SJSA1 (cell line): ENCODE measurements around the gene KDM1B. TPM values are rescaled to one million over a fixed set of nuclear protein-coding genes. Genes with fewer than 3 reads are reported as not detected.

Experiments
- DNase-seq, 2 experiments: peaks; one replicate each; pipeline ENCODE4 v3.0.0-alpha.2; 2015 to 2020; ENCODE audit warnings: low spot score in 2 of 2, low read depth in 1 of 2
- H3K27ac ChIP-seq: fragments of 250-450 bp; sonication (Bioruptor Pico); 2 replicates; pipeline ENCODE4 v1.5.1; 2020; ENCODE audit warnings: mild to moderate bottlenecking, moderate library complexity
- H3K27me3 ChIP-seq: fragments of 250-450 bp; sonication (Bioruptor Pico); replicated peaks from 2 replicates; pipeline ENCODE4 v1.5.1; 2020; ENCODE audit warnings: mild to moderate bottlenecking, moderate library complexity
- H3K36me3 ChIP-seq: fragments of 250-450 bp; sonication (Bioruptor Pico); 2 replicates; pipeline ENCODE4 v1.5.1; 2020; ENCODE audit warnings: mild to moderate bottlenecking
- H3K4me1 ChIP-seq: fragments of 250-450 bp; sonication (Bioruptor Pico); replicated peaks from 2 replicates; pipeline ENCODE4 v1.6.1; 2021; ENCODE audit warnings: mild to moderate bottlenecking
- H3K4me3 ChIP-seq: fragments of 250-450 bp; sonication (Bioruptor Pico); 2 replicates; pipeline ENCODE4 v1.5.1; 2020; ENCODE audit warnings: mild to moderate bottlenecking
- H3K9me3 ChIP-seq: fragments of 250-450 bp; sonication (Bioruptor Pico); replicated peaks from 2 replicates; pipeline ENCODE4 v1.5.1; 2020; ENCODE audit warnings: mild to moderate bottlenecking
- total RNA-seq: library from RNA; depleted of rRNA; stranded (reverse); fragments of >200 nt; shearing (Covaris generic); gene quantifications from 2 replicates; pipeline ENCODE4 v1.2.3, GENCODE V29; 2014

The KDM1B gene
- total RNA-seq, 1 experiment from 2014 or later, result 18.8 TPM

- Histone ChIP-seq H3K4me1 (no peaks in the 10 kb centered on the region), H3K36me3 (peaks cover 91% of the 10 kb centered on the region), H3K27ac (no peak overlapping the region), H3K4me3 (no peak overlapping the region), H3K9me3 (no peaks in the 10 kb centered on the region; the same call in 1 of the 2 replicates), H3K27me3 (no peaks in the 10 kb centered on the region)
- DNase-seq, result no peak
Observed at GRCh38 chr6:18235524-18235923, 80.3 kb downstream of the KDM1B start.

GRCh38 chr6:18237167-18237566 lies 81.9 kb downstream of the KDM1B start:
- DNase-seq, result no peak
- no peaks in the 10 kb centered on the region for H3K27me3 ChIP-seq
- H3K4me1 ChIP-seq, result peaks cover 11% of the 10 kb centered on the region
- no peak overlapping the region for H3K27ac ChIP-seq
- H3K9me3 ChIP-seq, result no peaks in the 10 kb centered on the region; the same call in 1 of the 2 replicates
- peaks cover 91% of the 10 kb centered on the region for H3K36me3 ChIP-seq
- no peak overlapping the region for H3K4me3 ChIP-seq

GRCh38 chr6:18240230-18240629 lies 85.0 kb downstream of the KDM1B start:
- H3K4me3 ChIP-seq, result no peak overlapping the region
- DNase-seq, result no peak
- H3K36me3 ChIP-seq, result peaks cover 93% of the 10 kb centered on the region
- H3K4me1 ChIP-seq, result peaks cover 26% of the 10 kb centered on the region
- no peaks in the 10 kb centered on the region for H3K27me3 ChIP-seq
- H3K9me3 ChIP-seq, result no peaks in the 10 kb centered on the region
- no peak overlapping the region for H3K27ac ChIP-seq

- Histone ChIP-seq H3K9me3 (no peaks in the 10 kb centered on the region), H3K36me3 (peaks cover 93% of the 10 kb centered on the region), H3K4me3 (no peak overlapping the region), H3K27ac (peak overlapping the region; percentile 50), H3K27me3 (no peaks in the 10 kb centered on the region), H3K4me1 (peaks cover 26% of the 10 kb centered on the region)
- DNase-seq, result no peak
Observed at GRCh38 chr6:18241208-18242038, 86.2 kb downstream of the KDM1B start.

GRCh38 chr6:18242062-18242851 lies 87.0 kb downstream of the KDM1B start:
- H3K27ac ChIP-seq, result peak overlapping the region; percentile 50
- peaks cover 26% of the 10 kb centered on the region for H3K4me1 ChIP-seq
- no peak overlapping the region for H3K4me3 ChIP-seq
- H3K27me3 ChIP-seq, result no peaks in the 10 kb centered on the region
- DNase-seq, result peak; percentile 44 to 75
- no peaks in the 10 kb centered on the region for H3K9me3 ChIP-seq
- peaks cover 93% of the 10 kb centered on the region for H3K36me3 ChIP-seq

GRCh38 chr6:18243302-18243893 lies 88.2 kb downstream of the KDM1B start:
- Histone ChIP-seq H3K4me1 (peaks cover 26% of the 10 kb centered on the region), H3K27ac (no peak overlapping the region), H3K27me3 (no peaks in the 10 kb centered on the region), H3K9me3 (no peaks in the 10 kb centered on the region), H3K36me3 (peaks cover 93% of the 10 kb centered on the region), H3K4me3 (no peak overlapping the region)
- DNase-seq, result no peak

- Histone ChIP-seq H3K36me3 (peaks cover 97% of the 10 kb centered on the region), H3K9me3 (no peaks in the 10 kb centered on the region), H3K27me3 (no peaks in the 10 kb centered on the region), H3K4me3 (no peak overlapping the region), H3K4me1 (peaks cover 26% of the 10 kb centered on the region), H3K27ac (no peak overlapping the region)
- no peak for DNase-seq
Observed at GRCh38 chr6:18244251-18244650, 89.0 kb downstream of the KDM1B start.

- no peak overlapping the region for H3K27ac ChIP-seq
- no peak for DNase-seq
- H3K36me3 ChIP-seq, result peaks cover 100% of the 10 kb centered on the region
- H3K4me3 ChIP-seq, result no peak overlapping the region
- peaks cover 26% of the 10 kb centered on the region for H3K4me1 ChIP-seq
- no peaks in the 10 kb centered on the region for H3K9me3 ChIP-seq
- H3K27me3 ChIP-seq, result no peaks in the 10 kb centered on the region
Observed at GRCh38 chr6:18245079-18245478, 89.9 kb downstream of the KDM1B start.

- no peaks in the 10 kb centered on the region for H3K9me3 ChIP-seq
- H3K27ac ChIP-seq, result no peak overlapping the region
- no peak overlapping the region for H3K4me3 ChIP-seq
- no peak for DNase-seq
- H3K36me3 ChIP-seq, result peaks cover 96% of the 10 kb centered on the region
- no peaks in the 10 kb centered on the region for H3K27me3 ChIP-seq
- H3K4me1 ChIP-seq, result peaks cover 26% of the 10 kb centered on the region
Observed at GRCh38 chr6:18245642-18246041, 90.4 kb downstream of the KDM1B start.

GRCh38 chr6:18246205-18246604 lies 91.0 kb downstream of the KDM1B start:
- no peak for DNase-seq
- no peaks in the 10 kb centered on the region for H3K27me3 ChIP-seq
- no peaks in the 10 kb centered on the region for H3K9me3 ChIP-seq
- H3K27ac ChIP-seq, result no peak overlapping the region
- H3K4me3 ChIP-seq, result no peak overlapping the region
- peaks cover 25% of the 10 kb centered on the region for H3K4me1 ChIP-seq
- peaks cover 96% of the 10 kb centered on the region for H3K36me3 ChIP-seq

GRCh38 chr6:18247002-18247401 lies 91.8 kb downstream of the KDM1B start:
- no peak for DNase-seq

GRCh38 chr6:18248698-18249097 lies 93.5 kb downstream of the KDM1B start:
- peaks cover 96% of the 10 kb centered on the region for H3K36me3 ChIP-seq
- no peaks in the 10 kb centered on the region for H3K9me3 ChIP-seq
- no peaks in the 10 kb centered on the region for H3K27me3 ChIP-seq
- H3K4me1 ChIP-seq, result no peaks in the 10 kb centered on the region; the same call in 1 of the 2 replicates
- no peak for DNase-seq
- H3K4me3 ChIP-seq, result no peak overlapping the region
- no peak overlapping the region for H3K27ac ChIP-seq

More at GRCh38 chr6:18247002-18247401, 91.8 kb downstream of the KDM1B start:
- H3K27me3 ChIP-seq, result no peaks in the 10 kb centered on the region
- peaks cover 96% of the 10 kb centered on the region for H3K36me3 ChIP-seq
- H3K4me3 ChIP-seq, result no peak overlapping the region
- H3K4me1 ChIP-seq, result peaks cover 17% of the 10 kb centered on the region
- no peak overlapping the region for H3K27ac ChIP-seq
- H3K9me3 ChIP-seq, result no peaks in the 10 kb centered on the region

- no peak overlapping the region for H3K4me3 ChIP-seq
- DNase-seq, result no peak
- H3K9me3 ChIP-seq, result no peaks in the 10 kb centered on the region
- peaks cover 96% of the 10 kb centered on the region for H3K36me3 ChIP-seq
- no peaks in the 10 kb centered on the region for H3K4me1 ChIP-seq
- no peak overlapping the region for H3K27ac ChIP-seq
- no peaks in the 10 kb centered on the region for H3K27me3 ChIP-seq
Observed at GRCh38 chr6:18249271-18249670, 94.0 kb downstream of the KDM1B start.

GRCh38 chr6:18253635-18254034 lies 98.4 kb downstream of the KDM1B start:
- Histone ChIP-seq H3K9me3 (no peaks in the 10 kb centered on the region), H3K4me3 (no peak overlapping the region), H3K27ac (no peak overlapping the region), H3K4me1 (peaks cover 4% of the 10 kb centered on the region), H3K36me3 (peaks cover 94% of the 10 kb centered on the region), H3K27me3 (no peaks in the 10 kb centered on the region)
- no peak for DNase-seq
